Activated CD8-positive, alpha-beta memory T cell treated with anti-CD3 and anti-CD28 coated beads, Interleukin-2, amount 50 U/mL, for 48 hours (primary cell): ENCODE data around the gene TJP1.

ENCODE experiments used
- DNase-seq: peaks from one replicate; pipeline ENCODE4 v3.0.0-alpha.2; 2020

The TJP1 gene

GRCh38 chr15:29651476-29652233, 170.6 kb downstream of the TJP1 start:
- DNase-seq, result no peak
